Measurements from ENCODE around the gene FAM83G.

Gene FAM83G

DNA sequence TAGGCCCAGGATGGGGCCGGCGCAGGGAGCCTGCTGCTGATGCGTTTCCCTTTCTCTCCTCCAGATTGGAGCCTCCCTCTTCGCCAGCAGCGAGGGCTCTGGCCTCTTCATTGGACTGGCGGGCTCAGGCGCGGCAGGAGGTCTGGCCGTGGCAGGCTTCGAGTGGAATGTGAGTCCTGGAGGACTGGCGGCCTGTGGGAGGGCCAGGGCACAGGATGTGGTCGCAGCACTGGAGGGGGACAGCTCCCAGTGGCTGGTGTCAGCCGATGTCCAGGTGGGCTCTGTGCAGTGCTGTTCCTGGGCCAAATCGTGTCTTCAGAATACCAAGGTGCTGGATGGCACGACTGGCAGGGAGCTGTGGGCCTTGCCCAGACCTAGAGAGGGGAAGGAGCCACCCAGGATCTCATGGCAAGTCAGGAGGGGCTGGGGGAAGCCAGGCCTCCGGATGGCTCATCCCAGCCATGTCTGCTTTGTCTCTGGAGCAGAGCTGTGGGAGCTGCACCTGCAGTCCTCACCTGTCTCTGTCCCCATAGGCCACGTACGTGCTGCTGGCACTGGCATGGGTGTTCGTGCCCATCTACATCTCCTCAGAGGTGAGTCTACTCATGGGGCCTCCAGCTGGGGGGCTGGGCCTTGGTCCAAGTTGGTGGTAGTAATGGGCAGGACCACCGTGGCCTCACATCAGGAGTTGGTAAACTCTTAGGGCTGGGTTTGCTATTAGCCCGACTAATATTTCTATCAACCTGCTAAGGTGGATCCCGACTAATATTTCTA, 45.3 kb downstream of the FAM83G start:
- TF ChIP-seq BCL11A (tag by site-specific recombination; IDR thresholded peaks at IDR 0.05; ENCODE audit: low read depth), result no peak
- no peak for TF ChIP-seq ZFP37 (tag by site-specific recombination; IDR thresholded peaks at IDR 0.05)
- no peak for TF ChIP-seq ZNF747 (tag by site-specific recombination; IDR thresholded peaks at IDR 0.05)
- no peak for TF ChIP-seq GFI1B (tag by site-specific recombination; IDR thresholded peaks at IDR 0.05)
- TF ChIP-seq, protein P1, sequence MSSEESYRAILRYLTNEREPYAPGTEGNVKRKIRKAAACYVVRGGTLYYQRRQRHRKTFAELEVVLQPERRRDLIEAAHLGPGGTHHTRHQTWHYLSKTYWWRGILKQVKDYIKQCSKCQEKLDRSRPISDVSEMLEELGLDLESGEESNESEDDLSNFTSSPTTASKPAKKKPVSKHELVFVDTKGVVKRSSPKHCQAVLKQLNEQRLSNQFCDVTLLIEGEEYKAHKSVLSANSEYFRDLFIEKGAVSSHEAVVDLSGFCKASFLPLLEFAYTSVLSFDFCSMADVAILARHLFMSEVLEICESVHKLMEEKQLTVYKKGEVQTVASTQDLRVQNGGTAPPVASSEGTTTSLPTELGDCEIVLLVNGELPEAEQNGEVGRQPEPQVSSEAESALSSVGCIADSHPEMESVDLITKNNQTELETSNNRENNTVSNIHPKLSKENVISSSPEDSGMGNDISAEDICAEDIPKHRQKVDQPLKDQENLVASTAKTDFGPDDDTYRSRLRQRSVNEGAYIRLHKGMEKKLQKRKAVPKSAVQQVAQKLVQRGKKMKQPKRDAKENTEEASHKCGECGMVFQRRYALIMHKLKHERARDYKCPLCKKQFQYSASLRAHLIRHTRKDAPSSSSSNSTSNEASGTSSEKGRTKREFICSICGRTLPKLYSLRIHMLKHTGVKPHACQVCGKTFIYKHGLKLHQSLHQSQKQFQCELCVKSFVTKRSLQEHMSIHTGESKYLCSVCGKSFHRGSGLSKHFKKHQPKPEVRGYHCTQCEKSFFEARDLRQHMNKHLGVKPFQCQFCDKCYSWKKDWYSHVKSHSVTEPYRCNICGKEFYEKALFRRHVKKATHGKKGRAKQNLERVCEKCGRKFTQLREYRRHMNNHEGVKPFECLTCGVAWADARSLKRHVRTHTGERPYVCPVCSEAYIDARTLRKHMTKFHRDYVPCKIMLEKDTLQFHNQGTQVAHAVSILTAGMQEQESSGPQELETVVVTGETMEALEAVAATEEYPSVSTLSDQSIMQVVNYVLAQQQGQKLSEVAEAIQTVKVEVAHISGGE (tag by site-specific recombination; conservative IDR thresholded peaks at IDR 0.05; ENCODE audit: low read depth), result no peak
- no peak for TF ChIP-seq ZNF629 (tag by site-specific recombination; IDR thresholded peaks at IDR 0.05)
- no peak for TF ChIP-seq ZNF555 (tag by site-specific recombination; conservative IDR thresholded peaks at IDR 0.05)
- TF ChIP-seq OVOL3 (tag by site-specific recombination; IDR thresholded peaks at IDR 0.05), result no peak
- TF ChIP-seq ZNF791 (tag by site-specific recombination; IDR thresholded peaks at IDR 0.05), result no peak
- no peak for TF ChIP-seq GLIS1 (tag by site-specific recombination; IDR thresholded peaks at IDR 0.05)
- TF ChIP-seq, protein P2, sequence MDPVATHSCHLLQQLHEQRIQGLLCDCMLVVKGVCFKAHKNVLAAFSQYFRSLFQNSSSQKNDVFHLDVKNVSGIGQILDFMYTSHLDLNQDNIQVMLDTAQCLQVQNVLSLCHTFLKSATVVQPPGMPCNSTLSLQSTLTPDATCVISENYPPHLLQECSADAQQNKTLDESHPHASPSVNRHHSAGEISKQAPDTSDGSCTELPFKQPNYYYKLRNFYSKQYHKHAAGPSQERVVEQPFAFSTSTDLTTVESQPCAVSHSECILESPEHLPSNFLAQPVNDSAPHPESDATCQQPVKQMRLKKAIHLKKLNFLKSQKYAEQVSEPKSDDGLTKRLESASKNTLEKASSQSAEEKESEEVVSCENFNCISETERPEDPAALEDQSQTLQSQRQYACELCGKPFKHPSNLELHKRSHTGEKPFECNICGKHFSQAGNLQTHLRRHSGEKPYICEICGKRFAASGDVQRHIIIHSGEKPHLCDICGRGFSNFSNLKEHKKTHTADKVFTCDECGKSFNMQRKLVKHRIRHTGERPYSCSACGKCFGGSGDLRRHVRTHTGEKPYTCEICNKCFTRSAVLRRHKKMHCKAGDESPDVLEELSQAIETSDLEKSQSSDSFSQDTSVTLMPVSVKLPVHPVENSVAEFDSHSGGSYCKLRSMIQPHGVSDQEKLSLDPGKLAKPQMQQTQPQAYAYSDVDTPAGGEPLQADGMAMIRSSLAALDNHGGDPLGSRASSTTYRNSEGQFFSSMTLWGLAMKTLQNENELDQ (tag by site-specific recombination; IDR thresholded peaks at IDR 0.05; ENCODE audit: low read depth), result no peak
- no peak for TF ChIP-seq ZNF510 (tag by site-specific recombination; IDR thresholded peaks at IDR 0.05; ENCODE audit: insufficient replicate concordance)
- TF ChIP-seq BCL11B (tag by site-specific recombination; IDR thresholded peaks at IDR 0.05; ENCODE audit: low read depth), result no peak
- Histone ChIP-seq H3K27ac (ENCODE audit: extremely low read depth, low read depth, low read length) (no peak overlapping the region), H3K4me3 (ENCODE audit: low read depth, low read length) (no peak overlapping the region), H3K36me3 (ENCODE audit: control insufficient read depth in 2 of 2, insufficient read depth in 1 of 2, low read length in 2 of 2) (no peaks in the 10 kb centered on the region), H3K4me1 (ENCODE audit: control insufficient read depth, insufficient read depth, low read length) (no peaks in the 10 kb centered on the region), H3K9me3 (ENCODE audit: control insufficient read depth, insufficient read depth, low read depth, low read length) (no peaks in the 10 kb centered on the region)
- ChIA-PET POLR2A (no interaction called here), CTCF (interaction anchor here (0.5 to 3.7 kb wide), 9 partner anchors 10 to 711 kb away, joined by 3 to 31 read pairs (median 4); partner anchors contain the start of gene FAM83G)

DNA sequence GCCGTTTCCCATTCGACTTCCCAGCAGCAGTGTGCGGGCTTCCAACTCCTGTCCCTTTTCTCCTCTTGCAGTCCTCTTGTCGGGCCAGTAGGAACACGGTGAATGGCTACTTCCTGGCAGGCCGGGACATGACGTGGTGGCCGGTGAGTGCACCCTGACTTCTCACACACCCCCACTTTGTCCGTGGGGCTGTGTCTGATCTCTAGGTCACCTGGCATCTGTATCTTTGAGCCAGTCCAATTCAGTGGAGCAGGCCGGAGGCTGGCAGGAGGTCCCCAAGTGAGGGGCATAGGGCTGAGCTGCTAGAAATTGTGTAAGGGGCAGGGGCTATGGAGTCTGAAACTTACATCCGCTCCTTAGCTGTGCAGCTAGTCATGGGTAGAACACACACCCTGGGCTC, 46.0 kb downstream of the FAM83G start:
- POLR2A ChIA-PET, result no interaction called here
- H3K4me1 ChIP-seq (ENCODE audit: control insufficient read depth, insufficient read depth, low read length), result no peaks in the 10 kb centered on the region
- no peaks in the 10 kb centered on the region for H3K36me3 ChIP-seq (ENCODE audit: control insufficient read depth in 2 of 2, insufficient read depth in 1 of 2, low read length in 2 of 2)
- no peaks in the 10 kb centered on the region for H3K9me3 ChIP-seq (ENCODE audit: control insufficient read depth, insufficient read depth, low read depth, low read length)
- TF ChIP-seq, protein P3, sequence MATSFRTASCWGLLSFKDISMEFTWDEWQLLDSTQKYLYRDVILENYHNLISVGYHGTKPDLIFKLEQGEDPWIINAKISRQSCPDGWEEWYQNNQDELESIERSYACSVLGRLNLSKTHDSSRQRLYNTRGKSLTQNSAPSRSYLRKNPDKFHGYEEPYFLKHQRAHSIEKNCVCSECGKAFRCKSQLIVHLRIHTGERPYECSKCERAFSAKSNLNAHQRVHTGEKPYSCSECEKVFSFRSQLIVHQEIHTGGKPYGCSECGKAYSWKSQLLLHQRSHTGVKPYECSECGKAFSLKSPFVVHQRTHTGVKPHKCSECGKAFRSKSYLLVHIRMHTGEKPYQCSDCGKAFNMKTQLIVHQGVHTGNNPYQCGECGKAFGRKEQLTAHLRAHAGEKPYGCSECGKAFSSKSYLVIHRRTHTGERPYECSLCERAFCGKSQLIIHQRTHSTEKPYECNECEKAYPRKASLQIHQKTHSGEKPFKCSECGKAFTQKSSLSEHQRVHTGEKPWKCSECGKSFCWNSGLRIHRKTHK (tag by site-specific recombination; IDR thresholded peaks at IDR 0.05), result no peak
- TF ChIP-seq ZNF423 (tag by site-specific recombination; IDR thresholded peaks at IDR 0.05) (no peak), ZNF473 (tag by site-specific recombination; IDR thresholded peaks at IDR 0.05) (no peak)
- H3K27ac ChIP-seq (ENCODE audit: extremely low read depth, low read depth, low read length), result no peak overlapping the region
- no peak overlapping the region for H3K4me3 ChIP-seq (ENCODE audit: low read depth, low read length)
- CTCF ChIA-PET, result interaction anchor here (0.5 to 3.7 kb wide), 8 partner anchors 11 to 710 kb away, joined by 3 to 31 read pairs (median 4); partner anchors contain the start of gene FAM83G
